Measurements from ENCODE around the gene KDM4F.
A peak's percentile ranks its signal among the peaks of the same experiment; 100 is the strongest.

The KDM4F gene

DNA sequence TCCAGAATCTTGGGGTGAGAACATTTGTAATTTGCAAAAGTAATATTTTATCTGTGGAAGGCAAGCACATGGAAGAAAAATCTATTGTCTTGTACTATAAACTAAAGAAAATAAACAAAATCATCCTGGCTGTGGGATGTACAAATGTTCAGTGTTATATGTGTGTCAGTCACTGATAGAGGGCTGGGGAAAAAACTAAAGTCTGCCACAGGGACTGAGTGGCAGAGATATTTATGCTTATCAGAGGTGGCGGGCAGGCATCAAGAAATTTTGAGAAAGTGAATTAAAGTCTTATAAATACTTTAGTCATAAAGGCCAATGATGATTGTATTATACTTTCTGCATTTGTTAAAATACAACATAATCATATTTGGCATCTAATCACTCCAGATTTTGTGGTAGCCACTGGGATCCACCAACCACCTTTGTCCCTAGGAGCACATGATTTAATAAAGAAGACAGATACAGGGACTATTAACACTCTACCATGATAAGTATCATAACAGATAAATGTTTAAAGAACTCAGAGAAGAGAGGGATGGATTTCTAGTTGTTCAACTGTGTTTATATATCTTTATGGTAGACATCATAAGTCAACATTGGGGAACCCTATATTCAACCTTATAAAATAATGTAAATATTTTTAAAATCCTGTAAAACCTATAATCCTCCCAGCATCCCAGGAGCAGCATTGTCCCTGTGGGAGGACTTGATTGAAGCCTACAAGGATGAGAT lies 37.8 kb downstream of the KDM4F start:
- H3K4me3 ChIP-seq (ENCODE audit: low read depth, low read length) = no peak overlapping the region
- no peak for DNase-seq (ENCODE audit: low read depth)

DNA sequence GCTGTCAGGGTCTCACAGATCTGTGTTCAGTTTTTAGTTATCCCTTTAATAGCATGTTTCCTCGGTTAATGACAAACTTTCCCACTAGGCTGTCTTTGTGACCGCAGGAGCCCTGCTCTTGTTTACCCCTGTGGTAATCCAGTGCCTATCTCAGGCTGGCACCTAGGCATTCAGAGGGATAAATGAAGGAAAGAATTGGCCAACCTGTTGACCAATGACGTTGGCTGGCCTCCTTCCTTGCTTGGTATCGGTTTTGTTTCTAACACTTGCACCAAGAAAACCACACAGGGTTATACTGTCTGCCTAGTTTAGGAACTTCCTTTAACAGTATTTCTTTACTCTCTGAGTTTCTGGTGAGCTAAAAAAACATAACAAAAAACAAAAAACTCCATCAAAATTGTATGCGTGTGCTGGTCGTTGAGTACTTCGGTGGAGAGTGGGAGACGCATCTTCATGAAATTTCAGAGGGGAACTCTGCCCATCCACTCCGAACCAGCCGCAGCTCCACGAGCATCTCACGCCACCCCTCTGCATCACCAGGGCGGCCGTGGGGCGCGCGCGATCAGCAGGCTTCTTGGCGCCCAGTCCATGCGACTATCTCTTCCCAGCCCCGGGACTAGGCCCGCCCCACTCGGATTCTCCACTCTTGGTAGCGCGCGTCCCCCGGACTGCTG lies 39.9 kb downstream of the KDM4F start:
- peak overlapping the region; percentile 87 for H3K4me3 ChIP-seq (ENCODE audit: low read depth, low read length)
- no peak for DNase-seq (ENCODE audit: low read depth)

DNA sequence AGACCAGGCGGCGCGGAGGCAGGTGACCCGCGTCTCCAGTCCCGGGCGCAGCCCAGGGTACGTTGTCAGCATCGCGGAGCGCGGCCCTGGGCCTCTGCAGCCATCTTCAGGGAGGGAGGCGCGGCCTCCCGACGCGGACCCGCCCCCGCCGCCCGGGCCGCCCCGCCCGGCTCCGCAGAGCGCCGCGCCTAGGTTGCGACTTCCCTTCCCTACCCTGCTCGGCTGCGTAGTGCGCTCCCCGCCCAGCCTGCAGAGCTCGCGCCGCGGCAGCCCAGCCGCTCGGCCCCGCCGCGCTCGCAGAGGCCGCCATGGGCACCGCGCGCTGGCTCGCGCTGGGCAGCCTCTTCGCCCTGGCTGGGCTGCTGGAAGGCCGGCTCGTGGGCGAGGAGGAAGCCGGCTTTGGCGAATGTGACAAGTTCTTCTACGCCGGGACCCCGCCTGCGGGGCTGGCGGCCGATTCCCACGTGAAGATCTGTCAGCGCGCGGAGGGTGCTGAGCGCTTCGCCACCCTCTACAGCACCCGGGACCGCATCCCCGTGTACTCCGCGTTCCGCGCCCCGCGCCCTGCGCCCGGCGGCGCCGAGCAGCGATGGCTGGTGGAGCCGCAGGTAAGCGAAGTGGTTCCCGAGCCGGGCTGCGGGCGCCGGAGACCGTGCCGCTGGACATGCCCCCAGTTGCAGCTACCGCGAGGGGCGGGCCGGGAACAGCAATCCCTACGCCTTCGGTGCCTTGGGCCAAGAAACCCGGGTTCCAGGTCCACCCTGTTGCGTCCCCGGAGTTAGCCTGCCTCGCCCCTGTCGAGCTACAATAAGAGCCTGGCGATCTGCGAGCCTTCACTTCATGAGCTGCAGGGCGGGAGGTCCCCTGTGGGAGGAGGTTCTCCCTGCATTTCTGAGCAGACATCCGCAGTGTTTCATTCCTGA lies 40.7 kb downstream of the KDM4F start, which contains the start of gene ENDOD1:
Gene ENDOD1 (plus strand): TSS at position 227 of the 923 bp plus-strand sequence. CDS start 82 bp downstream, at position 309.
- peak; percentile 51 for DNase-seq (ENCODE audit: low read depth)
- H3K4me3 ChIP-seq (ENCODE audit: low read depth, low read length) = peak within 1 kb of the TSS; percentile 87

DNA sequence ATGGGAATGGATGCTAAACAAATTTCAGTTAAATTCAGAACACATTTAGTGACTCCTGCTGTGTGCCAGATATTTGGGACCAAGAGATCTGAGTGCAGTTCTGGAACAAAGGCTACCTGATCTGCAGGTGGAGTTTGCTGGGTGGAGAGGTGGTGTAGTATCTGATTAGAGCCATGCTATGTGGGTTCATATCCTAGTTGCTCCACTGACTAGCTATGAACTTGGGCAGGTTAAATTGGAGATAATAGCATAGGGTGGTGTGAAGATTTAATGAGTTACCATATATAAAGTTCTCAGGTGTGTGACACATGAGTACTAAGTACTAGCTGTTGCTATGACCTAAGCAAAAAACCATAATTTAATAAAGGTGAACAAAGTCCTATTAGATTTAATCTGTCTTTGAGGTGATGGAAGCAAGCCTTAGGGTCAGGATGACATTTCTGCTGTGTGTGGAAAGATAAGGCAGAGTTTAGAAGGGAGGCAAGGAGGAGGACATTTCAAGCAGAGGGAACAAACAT lies 42.5 kb downstream of the KDM4F start:
- no peak overlapping the region for H3K4me3 ChIP-seq (ENCODE audit: low read depth, low read length)
- no peak for DNase-seq (ENCODE audit: low read depth)

DNA sequence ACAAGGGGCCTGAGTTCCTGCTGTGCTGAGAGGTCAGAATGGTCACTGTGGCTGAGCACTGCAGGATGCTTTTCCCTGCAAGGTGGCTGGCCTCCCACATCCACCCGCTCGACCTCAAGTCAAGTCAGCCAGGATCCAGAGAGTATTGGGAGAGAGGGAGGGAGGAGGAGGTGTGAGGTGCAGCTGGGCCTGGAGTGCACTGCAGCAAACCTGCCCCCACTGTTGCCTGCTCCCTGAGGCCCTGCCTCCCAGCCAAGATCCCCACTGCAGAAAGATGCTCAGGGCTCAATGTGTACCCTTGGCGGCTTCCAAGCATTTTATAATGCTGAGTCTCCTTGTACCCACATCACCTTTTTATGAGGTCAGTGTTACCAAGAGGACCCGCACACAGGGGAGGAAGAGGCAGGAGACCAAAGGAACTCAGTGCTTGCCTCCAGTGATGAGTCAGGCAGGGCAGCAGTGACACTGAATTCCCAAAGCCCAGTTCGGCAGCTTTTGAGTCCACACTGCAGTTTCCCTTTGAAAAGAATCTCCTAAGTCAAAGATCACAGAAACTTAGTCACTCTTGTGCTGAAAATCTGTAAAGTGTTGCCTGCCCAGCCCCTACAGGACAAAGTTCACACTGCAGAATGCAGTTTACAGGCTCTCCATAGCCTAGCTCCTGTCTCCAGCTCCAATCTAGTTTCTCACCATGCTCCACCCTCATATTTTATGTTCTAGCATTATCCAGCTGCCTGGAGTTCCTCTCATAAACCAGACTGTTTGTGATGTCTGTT lies 43.5 kb downstream of the KDM4F start:
- peak; percentile 53 for DNase-seq (ENCODE audit: low read depth)
- H3K4me3 ChIP-seq (ENCODE audit: low read depth, low read length) = no peak overlapping the region

DNA sequence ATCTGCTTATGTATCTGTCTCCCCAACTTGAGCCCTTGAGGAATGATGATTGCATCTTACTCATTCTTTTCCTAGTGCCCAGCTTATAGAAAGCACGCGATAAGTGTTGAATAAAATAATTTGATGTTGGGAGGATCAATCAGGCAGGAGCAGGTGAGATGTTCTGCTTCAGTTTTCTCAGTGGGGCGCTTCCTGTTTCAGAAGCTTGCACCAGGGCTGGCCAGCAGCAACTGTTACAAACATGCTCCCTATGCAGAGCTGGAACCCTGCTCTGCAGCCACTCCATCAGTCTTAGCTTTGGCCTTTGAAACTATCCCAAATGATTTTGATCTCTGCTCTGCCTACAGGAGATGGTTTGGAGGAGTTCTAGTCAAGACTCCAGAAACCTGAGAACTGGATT lies 44.3 kb downstream of the KDM4F start:
- no peak for DNase-seq (ENCODE audit: low read depth)
- H3K4me3 ChIP-seq (ENCODE audit: low read depth, low read length) = no peak overlapping the region

DNA sequence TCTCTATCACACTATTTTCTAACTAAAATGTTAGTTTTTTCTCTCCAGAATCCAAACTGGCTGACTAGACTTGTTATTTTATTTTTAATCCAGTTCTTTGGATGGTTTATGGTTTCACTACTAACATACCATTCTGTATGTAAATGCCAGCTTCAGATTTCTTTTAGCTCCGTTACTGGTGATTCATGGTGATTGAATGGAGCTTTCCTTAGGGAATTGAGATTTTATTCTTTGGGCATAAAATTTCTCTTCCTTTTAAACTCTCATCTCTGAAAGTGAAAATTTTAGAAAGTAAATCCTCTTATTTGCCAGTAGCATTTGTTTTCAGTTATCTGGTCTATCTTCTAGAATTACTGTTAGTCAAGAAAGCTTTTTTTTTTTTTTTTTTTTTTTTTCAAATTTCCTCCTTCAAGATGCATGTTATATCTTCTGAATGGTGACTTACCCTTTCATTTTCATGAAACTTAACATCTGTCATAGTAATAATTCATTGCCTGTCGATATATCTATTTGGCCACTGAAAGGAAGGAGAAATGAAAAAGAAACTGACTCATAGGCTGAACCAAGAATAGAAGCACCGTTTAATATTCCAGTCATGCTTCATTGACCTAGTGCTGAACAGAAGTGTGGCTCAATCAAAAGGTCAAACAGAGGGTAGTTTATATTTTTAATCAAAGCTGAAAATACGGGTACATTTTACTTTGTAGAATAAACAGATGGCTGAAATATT lies 46.8 kb downstream of the KDM4F start:
- peak; percentile 52 for DNase-seq (ENCODE audit: low read depth)
- no peak overlapping the region for H3K4me3 ChIP-seq (ENCODE audit: low read depth, low read length)

DNA sequence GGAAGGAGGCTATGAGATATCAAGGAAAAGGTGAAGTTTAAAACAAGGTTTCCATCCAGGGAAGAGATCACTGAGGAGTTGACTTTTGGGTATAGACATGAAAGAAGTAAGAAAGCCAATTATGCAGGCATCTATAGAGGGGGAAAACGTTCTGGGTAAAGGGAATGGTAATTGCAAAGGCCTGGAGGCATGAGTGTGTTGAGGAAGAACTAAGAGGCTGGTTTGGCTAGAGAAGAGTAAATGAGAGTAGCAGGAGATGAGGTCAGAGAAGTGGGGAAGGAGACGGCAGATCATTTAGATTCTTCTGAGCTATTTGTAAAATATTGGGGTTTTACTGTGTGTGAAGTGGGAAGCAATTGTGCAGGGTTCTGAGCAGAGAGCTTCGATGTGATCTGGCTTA lies 48.0 kb downstream of the KDM4F start:
- H3K4me3 ChIP-seq (ENCODE audit: low read depth, low read length) = no peak overlapping the region
- DNase-seq (ENCODE audit: low read depth) = no peak

DNA sequence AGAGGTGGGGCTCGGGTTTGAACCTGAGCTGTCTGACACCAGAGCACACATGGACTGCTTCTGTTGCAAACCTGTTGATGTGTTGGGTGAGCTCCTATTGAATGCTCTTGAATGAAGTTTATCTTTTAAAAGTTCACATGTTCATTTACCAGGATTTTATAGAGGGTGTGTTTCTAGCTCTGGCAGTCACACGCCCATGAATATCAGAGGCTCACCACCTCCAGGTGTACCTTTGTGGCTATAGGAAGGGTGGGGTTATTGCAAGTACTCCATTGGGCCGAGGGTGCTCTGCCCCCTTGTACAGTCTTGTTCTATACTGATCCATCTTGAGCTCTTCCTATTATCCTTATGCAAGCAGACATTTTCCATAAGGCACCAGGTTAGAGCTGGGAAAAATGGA lies 49.6 kb downstream of the KDM4F start:
- no peak for DNase-seq (ENCODE audit: low read depth)
- H3K4me3 ChIP-seq (ENCODE audit: low read depth, low read length) = no peak overlapping the region

DNA sequence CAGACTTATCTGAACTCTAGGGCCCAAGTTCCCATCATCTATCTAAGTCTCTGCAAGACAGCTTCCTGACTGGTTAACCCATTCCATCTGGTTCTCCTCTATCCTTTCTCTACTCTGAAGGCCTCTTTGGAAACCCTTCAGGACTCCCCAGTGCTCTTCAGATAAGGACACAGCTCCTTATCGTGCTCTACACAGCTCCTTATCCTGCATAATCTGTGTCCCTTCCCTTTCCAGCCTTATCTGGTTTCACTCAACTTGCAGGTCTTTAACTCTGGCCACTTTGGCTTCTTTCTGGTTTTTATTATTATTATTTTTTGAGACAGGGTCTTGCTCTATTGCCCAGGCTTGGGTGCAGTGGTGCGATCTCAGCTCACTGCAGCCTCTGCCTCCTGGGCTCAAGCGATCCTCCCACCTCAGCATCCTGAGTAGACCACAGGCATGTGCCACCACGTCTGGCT lies 51.0 kb downstream of the KDM4F start:
- no peak overlapping the region for H3K4me3 ChIP-seq (ENCODE audit: low read depth, low read length)
- no peak for DNase-seq (ENCODE audit: low read depth)

Measured in skeletal muscle cell (primary cell).